K562 (cell line): Measurements from ENCODE around the gene TLDC2.

ENCODE experiments used
- MAFF ChIP-seq: IDR thresholded peaks from 2 replicates; pipeline ENCODE4 v1.6.1; 2012; ENCODE audit warnings: low read length, improper control_type of control experiment
- TBP ChIP-seq: optimal IDR thresholded peaks from 2 replicates; pipeline ENCODE3; 2011; ENCODE audit warnings: low read depth, low read length, improper control_type of control experiment
- ZC3H4 ChIP-seq: sonication (generic); formaldehyde crosslinking; IDR thresholded peaks from 2 replicates; pipeline ENCODE4 v1.9.0; 2021; ENCODE audit warnings: missing genetic modification reagents, borderline replicate concordance

GRCh38 chr20:36932476-36933426 lies 56.8 kb downstream of the TLDC2 start:
- TF ChIP-seq MAFF (no peak), TBP (no peak), ZC3H4 (CRISPR knock-in tag) (no peak)
